ENCODE results near the gene ARMC9.
"Not testable (repeated sequence)": the region's sequence is repeated elsewhere in the genome, so short reads cannot be mapped to it uniquely, and the experiment has no call there.

ARMC9 gene

DNA sequence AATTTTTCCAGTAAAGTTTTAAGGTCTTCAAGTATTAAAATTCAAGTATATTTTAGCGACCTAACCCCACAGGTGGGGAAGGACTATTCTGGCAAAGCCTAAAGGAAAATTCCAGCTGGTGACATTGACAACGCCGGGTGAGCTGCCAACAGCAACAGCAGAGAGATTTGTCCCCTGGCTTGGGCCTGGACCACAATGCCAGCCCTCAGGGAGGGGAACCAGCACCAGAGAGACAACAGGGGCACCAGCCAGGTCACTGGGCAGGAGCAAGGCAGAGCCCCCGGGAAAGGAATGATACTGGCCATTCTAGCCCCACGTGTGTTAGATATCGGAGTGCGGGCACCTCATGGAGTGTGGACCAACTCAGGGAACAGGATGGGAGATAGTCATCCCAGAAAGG is 95.7 kb downstream of the ARMC9 start:
- in situ Hi-C loops (cut with HindIII; ENCODE audit: low pct_ligation_motif_present, low pct_unique_long_range_greater_than_20kb, low sequenced_read_pairs), result no loop called here
- no peak for DNase-seq

GRCh38 chr2:231294571-231295362 is 96.3 kb downstream of the ARMC9 start:
- in situ Hi-C loops (cut with HindIII; ENCODE audit: low pct_ligation_motif_present, low pct_unique_long_range_greater_than_20kb, low sequenced_read_pairs), result no loop called here
- DNase-seq, result no peak

DNA sequence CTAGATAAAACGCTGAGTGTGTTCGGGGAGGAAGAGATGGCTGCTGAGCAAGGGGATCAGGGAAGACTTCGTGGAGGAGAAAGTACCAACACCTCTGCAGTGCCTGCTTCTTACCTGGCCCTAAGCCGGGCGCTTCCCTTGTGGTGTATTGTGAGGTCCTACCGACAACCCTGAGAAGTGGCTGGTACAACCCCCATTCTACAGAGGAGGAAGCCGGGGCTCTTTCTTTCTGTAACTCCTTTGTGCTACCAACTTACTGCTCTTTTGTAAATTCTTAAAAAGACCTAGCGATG is 96.9 kb downstream of the ARMC9 start:
- in situ Hi-C loops (cut with HindIII; ENCODE audit: low pct_ligation_motif_present, low pct_unique_long_range_greater_than_20kb, low sequenced_read_pairs), result no loop called here
- DNase-seq, result no peak

GRCh38 chr2:231296401-231296974 is 98.1 kb downstream of the ARMC9 start:
- in situ Hi-C loops (cut with HindIII; ENCODE audit: low pct_ligation_motif_present, low pct_unique_long_range_greater_than_20kb, low sequenced_read_pairs), result no loop called here
- DNase-seq, result no peak

DNA sequence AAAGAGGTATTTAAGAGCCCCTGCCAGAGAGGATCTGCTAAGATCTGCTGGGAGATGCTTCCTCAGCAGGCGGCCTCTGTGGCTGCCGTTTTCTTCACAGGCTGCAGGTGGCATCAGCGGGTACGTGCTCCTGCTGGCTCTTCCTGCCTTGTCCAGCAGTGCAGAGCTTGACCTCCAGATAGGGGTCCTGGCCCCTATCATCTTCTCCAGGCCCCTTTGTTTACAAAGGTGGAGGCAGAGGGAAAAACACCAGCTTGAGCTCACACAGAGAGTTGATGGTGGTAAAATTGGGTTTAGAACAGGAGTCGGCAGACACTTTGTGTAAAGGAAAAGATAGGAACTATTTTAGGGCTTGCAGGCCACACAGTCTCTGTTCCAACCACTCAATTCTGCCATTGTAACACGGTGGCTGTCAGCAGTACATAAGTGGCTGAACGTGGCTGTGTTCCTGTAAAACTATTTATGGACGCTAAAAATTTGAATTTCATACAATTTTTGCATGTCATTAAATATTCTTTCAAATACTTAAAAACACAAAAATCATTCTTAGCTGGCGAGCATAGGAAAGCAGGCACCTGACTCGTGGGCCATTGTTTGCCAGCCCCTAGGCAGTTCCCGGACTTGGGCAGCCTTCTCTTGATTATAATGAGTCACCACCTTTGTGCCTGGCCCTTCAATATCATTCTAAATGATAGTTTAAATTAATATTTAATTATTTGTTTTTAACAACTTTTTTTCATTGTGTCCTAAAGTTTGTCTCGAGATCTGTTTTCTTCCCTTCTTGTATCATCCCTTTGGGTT is 98.9 kb downstream of the ARMC9 start:
- in situ Hi-C loops (cut with HindIII; ENCODE audit: low pct_ligation_motif_present, low pct_unique_long_range_greater_than_20kb, low sequenced_read_pairs), result no loop called here
- DNase-seq, result peak; percentile 72

DNA sequence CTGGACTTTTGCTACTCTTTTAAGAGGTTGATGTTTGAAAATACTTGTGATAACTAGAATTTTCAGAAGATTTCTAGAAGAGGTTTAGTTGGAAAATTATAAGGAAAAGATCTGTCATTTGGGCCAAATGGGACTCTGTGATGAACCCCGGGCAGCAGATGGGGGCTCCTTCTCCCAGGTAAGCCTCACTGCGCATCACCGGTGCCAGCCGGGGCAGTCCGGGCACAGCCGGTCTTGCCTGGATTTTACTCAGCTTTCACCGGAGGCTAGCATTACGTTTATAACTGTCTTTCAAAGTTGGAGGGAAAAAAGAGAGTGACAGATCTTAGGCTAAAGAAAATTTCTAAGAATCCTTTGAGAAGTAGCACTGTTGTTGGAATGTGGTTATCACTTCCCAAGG is 99.7 kb downstream of the ARMC9 start:
- DNase-seq, result no peak
- in situ Hi-C loops (cut with HindIII; ENCODE audit: low pct_ligation_motif_present, low pct_unique_long_range_greater_than_20kb, low sequenced_read_pairs), result no loop called here

DNA sequence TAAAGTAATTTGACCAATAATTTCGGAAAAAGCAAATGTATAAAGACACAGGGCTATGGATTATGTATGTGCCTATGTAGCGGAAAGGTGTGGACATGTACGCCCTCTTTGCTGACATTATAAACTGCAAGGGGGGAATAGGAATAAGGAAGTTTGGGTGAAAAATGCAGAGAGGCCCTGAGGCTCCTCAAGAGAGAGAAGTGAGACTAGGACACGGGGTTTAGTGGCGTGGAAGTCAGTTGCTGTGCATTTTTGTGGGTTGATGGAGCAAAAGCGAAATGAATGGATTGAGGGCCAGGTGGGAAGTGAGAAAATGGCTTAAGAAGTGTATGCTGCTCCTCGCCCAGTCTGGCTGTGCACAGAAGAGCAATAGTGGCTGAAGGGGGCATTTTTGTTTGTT is 100.8 kb downstream of the ARMC9 start:
- DNase-seq, result no peak

DNA sequence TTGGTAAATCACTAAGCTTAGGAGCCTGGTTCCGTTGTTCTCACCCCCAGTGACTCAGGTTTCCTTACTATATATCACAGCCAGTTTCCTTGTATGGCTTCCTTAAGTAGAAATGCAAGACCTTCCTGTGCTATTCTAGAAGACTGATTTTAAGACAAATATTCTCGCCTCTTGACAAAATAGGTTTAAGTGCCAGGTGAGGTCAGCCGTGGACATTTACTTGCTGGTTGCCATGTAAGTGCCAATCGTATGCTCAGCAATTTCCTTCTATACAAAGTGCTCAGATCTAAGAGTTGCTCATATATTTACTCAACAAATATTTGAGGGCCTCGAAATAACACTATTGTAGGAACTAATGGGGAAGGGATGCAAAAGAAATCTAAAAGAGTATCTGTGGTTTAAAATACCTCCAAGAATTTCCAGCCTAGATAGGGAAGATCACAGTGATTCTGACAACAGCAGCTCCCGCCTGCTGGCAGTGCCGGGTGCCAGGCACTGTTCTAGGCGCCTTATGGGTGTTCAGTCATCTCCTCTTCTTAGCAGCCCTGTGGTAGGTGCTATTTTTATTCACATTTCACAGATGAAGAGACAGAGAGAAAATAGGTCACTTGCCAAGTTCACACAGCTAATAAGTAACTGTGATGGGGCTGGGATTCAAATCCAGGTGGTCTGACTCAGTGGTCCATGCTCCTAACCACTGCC is 101.7 kb downstream of the ARMC9 start:
- peak; percentile 66 for DNase-seq

More for the DNA sequence above, 100.8 kb downstream of the ARMC9 start:
- in situ Hi-C loops (cut with HindIII; ENCODE audit: low pct_ligation_motif_present, low pct_unique_long_range_greater_than_20kb, low sequenced_read_pairs), result no loop called here

GRCh38 chr2:231300722-231301076 is 102.3 kb downstream of the ARMC9 start:
- DNase-seq, result no peak
- in situ Hi-C loops (cut with HindIII; ENCODE audit: low pct_ligation_motif_present, low pct_unique_long_range_greater_than_20kb, low sequenced_read_pairs), result no loop called here

More for the DNA sequence above, 101.7 kb downstream of the ARMC9 start:
- in situ Hi-C loops (cut with HindIII; ENCODE audit: low pct_ligation_motif_present, low pct_unique_long_range_greater_than_20kb, low sequenced_read_pairs), result no loop called here

DNA sequence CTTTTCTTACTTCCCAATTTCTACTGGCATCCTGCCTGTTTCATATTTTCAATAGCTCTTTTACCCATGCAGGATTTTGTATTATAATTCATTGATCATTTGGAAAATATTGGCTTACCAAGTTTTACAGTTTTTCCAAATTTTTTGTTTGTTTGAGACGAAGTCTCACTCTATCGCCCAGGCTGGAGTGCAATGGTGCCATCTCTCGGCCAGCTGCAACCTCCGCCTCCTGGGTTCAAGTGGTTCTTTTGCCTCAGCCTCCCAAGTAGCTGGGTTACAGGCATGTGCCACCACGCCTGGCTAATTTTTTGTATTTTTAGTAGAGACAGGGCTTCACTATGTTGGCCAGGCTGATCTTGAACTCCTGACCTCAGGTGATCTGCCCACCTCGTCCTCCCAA is 105.8 kb downstream of the ARMC9 start:
- DNase-seq; in situ Hi-C loops (cut with HindIII; ENCODE audit: low pct_ligation_motif_present, low pct_unique_long_range_greater_than_20kb, low sequenced_read_pairs): not testable (repeated sequence)

DNA sequence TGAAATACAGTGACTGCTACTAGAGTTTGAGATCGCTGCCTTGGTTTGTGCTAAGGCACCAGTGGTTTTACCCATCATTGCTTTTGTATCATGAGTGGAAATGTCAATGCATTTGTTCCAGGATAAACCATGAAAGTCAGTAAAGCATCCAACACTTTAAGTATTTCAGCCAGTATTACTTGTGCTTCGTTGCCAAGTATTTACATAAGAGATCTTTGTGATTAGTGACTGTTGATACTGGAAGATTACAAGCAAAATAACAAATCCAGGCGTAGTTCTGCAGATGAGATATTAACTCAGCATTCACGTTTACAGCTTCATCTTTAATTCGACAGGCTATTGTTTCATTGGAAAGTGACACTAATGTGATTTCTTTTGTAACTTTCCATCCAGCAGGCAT is 106.8 kb downstream of the ARMC9 start:
- DNase-seq, result no peak
- in situ Hi-C loops (cut with HindIII; ENCODE audit: low pct_ligation_motif_present, low pct_unique_long_range_greater_than_20kb, low sequenced_read_pairs), result no loop called here

DNA sequence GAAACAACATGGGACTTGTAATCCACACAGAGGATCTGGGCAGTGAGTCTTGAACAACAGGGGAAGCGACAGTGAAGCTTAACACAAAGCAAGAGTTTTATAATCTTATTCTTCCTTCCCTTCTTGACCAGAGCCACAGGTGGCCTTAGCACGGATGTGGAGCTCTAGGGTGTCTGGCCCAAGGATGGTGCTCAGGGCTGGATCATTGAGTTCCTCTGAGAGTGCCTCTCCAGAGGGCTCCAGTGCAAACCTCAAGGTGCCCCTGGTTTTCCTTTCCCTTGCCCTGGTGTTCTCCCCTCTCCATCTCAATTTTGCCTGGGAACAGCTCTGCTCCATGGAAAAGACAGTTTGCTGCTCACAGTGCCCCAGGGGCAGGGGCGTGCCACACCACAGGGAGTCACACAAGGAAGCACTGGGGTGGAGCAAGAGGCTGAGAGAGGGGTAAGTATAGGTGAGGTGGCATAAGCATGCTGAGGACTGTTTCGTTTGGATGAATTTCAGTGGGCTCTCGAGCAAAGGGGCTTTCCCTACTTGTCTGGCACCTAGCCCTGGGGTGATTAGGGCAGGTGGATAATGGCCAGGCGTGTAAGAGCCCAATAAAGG is 108.5 kb downstream of the ARMC9 start:
- DNase-seq, result no peak
- in situ Hi-C loops (cut with HindIII; ENCODE audit: low pct_ligation_motif_present, low pct_unique_long_range_greater_than_20kb, low sequenced_read_pairs), result no loop called here

DNA sequence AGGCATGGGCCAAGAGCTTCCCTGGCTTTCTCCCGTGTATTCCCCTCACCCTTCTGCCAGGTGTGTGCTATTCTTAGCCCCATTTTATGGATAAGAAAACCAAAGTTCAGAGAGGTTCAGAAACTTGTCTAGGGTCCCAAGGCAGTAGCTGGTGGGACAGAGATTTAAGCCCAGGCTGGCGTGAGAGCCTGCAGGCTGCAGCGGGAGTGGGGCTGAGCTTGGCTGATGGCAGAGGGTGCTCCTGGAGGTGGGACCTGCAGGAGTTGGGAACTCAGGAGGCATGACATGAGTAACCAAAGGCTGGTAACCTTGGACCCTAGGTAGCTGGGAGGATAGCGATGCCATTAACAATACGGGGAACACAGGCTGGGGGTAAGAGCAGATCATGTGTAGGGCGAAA is 109.8 kb downstream of the ARMC9 start:
- no peak for DNase-seq
- in situ Hi-C loops (cut with HindIII; ENCODE audit: low pct_ligation_motif_present, low pct_unique_long_range_greater_than_20kb, low sequenced_read_pairs), result no loop called here

GRCh38 chr2:231308631-231309428 is 110.4 kb downstream of the ARMC9 start:
- in situ Hi-C loops (cut with HindIII; ENCODE audit: low pct_ligation_motif_present, low pct_unique_long_range_greater_than_20kb, low sequenced_read_pairs), result no loop called here
- DNase-seq, result peak; percentile 85

- DNase-seq, result no peak
- in situ Hi-C loops (cut with HindIII; ENCODE audit: low pct_ligation_motif_present, low pct_unique_long_range_greater_than_20kb, low sequenced_read_pairs), result no loop called here
Measured at GRCh38 chr2:231312066-231312465, 113.6 kb downstream of the ARMC9 start.

DNA sequence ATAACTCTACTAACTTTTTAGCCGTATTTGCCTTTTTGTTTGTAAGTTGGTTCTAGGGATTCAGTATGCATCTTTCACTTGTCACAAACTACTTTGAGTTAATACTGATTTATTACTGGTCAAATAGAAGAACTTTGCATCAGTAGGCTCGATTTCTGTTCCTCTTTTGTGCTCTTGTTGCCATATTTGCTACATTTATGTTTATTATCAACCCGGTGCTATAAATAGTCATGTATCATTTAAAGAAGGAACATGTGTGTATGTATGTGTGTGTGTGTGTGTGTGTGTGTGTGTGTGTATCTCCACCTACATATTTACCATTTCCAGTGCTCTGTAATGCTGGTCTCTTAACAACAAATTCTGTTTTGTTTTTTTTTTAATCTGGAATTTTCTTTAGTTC is 117.5 kb downstream of the ARMC9 start:
- no peak for DNase-seq
- in situ Hi-C loops (cut with HindIII; ENCODE audit: low pct_ligation_motif_present, low pct_unique_long_range_greater_than_20kb, low sequenced_read_pairs), result no loop called here

- no peak for DNase-seq
- in situ Hi-C loops (cut with HindIII; ENCODE audit: low pct_ligation_motif_present, low pct_unique_long_range_greater_than_20kb, low sequenced_read_pairs), result no loop called here
Measured at GRCh38 chr2:231317579-231317978, 119.1 kb downstream of the ARMC9 start.

GRCh38 chr2:231318436-231318835 is 120.0 kb downstream of the ARMC9 start:
- no peak for DNase-seq
- in situ Hi-C loops (cut with HindIII; ENCODE audit: low pct_ligation_motif_present, low pct_unique_long_range_greater_than_20kb, low sequenced_read_pairs), result no loop called here

Measured in ACHN (cell line).